Measurements from ENCODE around the gene DNAH2. TPM values are rescaled to one million over a fixed set of nuclear protein-coding genes. Genes with fewer than 3 reads are reported as not detected.

The DNAH2 gene
- total and polyA plus RNA-seq, 2 of the 13 experiments (the other 11 are each of a cell fraction or from before 2014, with no cell fraction given): not detected

- Histone ChIP-seq H3K36me3 (replicated peaks in 1 of 2; ENCODE audit: control insufficient read depth in 1 of 2, insufficient read depth in 2 of 2, low read length in 2 of 2) (no peaks in the 10 kb centered on the region; a peak in 1 of 5 replicates), H3K4me2 (ENCODE audit: low read depth, low read length) (peak overlapping the region; percentile 76), H4K20me1 (ENCODE audit: insufficient read depth, low read length) (no peaks in the 10 kb centered on the region; the same call in 1 of the 2 replicates), H3K4me3 (replicated peaks in 1 of 3; ENCODE audit: insufficient read depth in 1 of 3, low read depth in 2 of 3, low read length in 3 of 3) (peak overlapping the region; percentile 93 to 98 (median 95)), H3K9ac (ENCODE audit: insufficient read depth, low read depth, low read length) (peak overlapping the region; percentile 97), H3K79me2 (ENCODE audit: insufficient read depth, low read length) (peaks cover 53% of the 10 kb centered on the region), H3K9me3 (ENCODE audit: low read length) (no peaks in the 10 kb centered on the region), H3K4me1 (ENCODE audit: insufficient read depth, low read length) (peaks cover 33% of the 10 kb centered on the region), H3K27me3 (ENCODE audit: control insufficient read depth in 1 of 2, insufficient read depth in 2 of 2, low read length in 2 of 2) (no peaks in the 10 kb centered on the region; a peak in 1 of 5 replicates), H3K27ac (ENCODE audit: extremely low read length, insufficient read depth, low read length) (peak overlapping the region; percentile 95), H2AFZ (ENCODE audit: low read length) (no peak overlapping the region)
- in situ Hi-C loops (cut with HindIII; ENCODE audit: extremely low pct_ligation_motif_present, low pct_unique_long_range_greater_than_20kb): loop anchor here (5.0 kb wide), 2 partner anchors 54 to 99 kb away; partner anchors contain the start of gene SHBG
- FAIRE-seq (no peak), ATAC-seq (peak; percentile 62), DNase-seq (ENCODE audit: low spot score) (peak; percentile 77)
- ChIA-PET POLR2A (interaction anchor here (0.7 to 5.5 kb wide), 42 partner anchors 9 to 1351 kb away, joined by 3 to 89 read pairs (median 6); partner anchors contain the start of genes ATP1B2, BORCS6, CD68 and CHRNB1), CTCF (ENCODE audit: low intra/inter-chr PET ratio, low total read pairs) (interaction anchor here (1.8 kb wide), 1 partner anchor 52 kb away, joined by 12 read pairs; no protein-coding TSS in a partner anchor)
- WGBS (ENCODE audit: low lambda C conversion rate): 1% methylated on average over 21 of the region's 30 CpGs
- intact Hi-C loops (cut with micrococcal nuclease; ENCODE audit: unreplicated experiment): loop anchor here (5.0 kb wide), 2 partner anchors 54 to 114 kb away; partner anchors contain the start of gene SHBG
- TSS peak; percentile 89 for BruUV-seq (replicated peaks)
- 0 out of 2 replicates have a peak, but pooled peaks have one; percentile 75 for TF ChIP-seq ZNF34 (CRISPR knock-in tag; IDR thresholded peaks at IDR 0.05; ENCODE audit: borderline replicate concordance)
- no peak for TF ChIP-seq SP1 (IDR thresholded peaks at IDR 0.05)
- TF ChIP-seq SP1 (CRISPR knock-in tag; IDR thresholded peaks at IDR 0.05): no peak
- no peak for TF ChIP-seq KLF12 (CRISPR knock-in tag; IDR thresholded peaks at IDR 0.05; ENCODE audit: borderline replicate concordance)
- TF ChIP-seq POGK (CRISPR knock-in tag; conservative IDR thresholded peaks at IDR 0.05): no peak
- TF ChIP-seq HNF1A (IDR thresholded peaks at IDR 0.05; ENCODE audit: low read depth): no peak; the same call in 1 of the 2 replicates
- TF ChIP-seq HNF1A (CRISPR knock-in tag; IDR thresholded peaks at IDR 0.05; ENCODE audit: borderline replicate concordance): 0 out of 2 replicates have a peak, but pooled peaks have one; percentile 17
- TF ChIP-seq FOXK1 (CRISPR knock-in tag; IDR thresholded peaks at IDR 0.05; ENCODE audit: borderline replicate concordance, low read depth): peak; percentile 73; the same call in 1 of the 2 replicates
- TF ChIP-seq MYPOP (CRISPR knock-in tag; IDR thresholded peaks at IDR 0.05): peak; percentile 11; the same call in 1 of the 2 replicates
- TF ChIP-seq ZNF263 (CRISPR knock-in tag; IDR thresholded peaks at IDR 0.05): peak; percentile 39; the same call in 1 of the 2 replicates
- peak; percentile 88 for TF ChIP-seq POLR2AphosphoS5 (IDR thresholded peaks at IDR 0.05; ENCODE audit: low read depth, low read length)
- no peak for TF ChIP-seq TCF7L2 (IDR thresholded peaks at IDR 0.05; ENCODE audit: low read depth, low read length)
- TF ChIP-seq ZNF235 (CRISPR knock-in tag; IDR thresholded peaks at IDR 0.05; ENCODE audit: borderline replicate concordance): no peak
- 0 out of 2 replicates have a peak, but pooled peaks have one; percentile 10 for TF ChIP-seq ZMAT3 (CRISPR knock-in tag; conservative IDR thresholded peaks at IDR 0.05)
- no peak for TF ChIP-seq ELF3 (CRISPR knock-in tag; IDR thresholded peaks at IDR 0.05)
- peak; percentile 44 for TF ChIP-seq CCAR2 (optimal IDR thresholded peaks at IDR 0.05; ENCODE audit: low read depth, low read length)
- TF ChIP-seq ZNF282 (IDR thresholded peaks at IDR 0.05; ENCODE audit: partially characterized antibody): no peak
Measured at GRCh38 chr17:7686222-7687071, 31.1 kb upstream of the DNAH2 start.
